Upper lobe of left lung (tissue), 4 donors: ENCODE data around the gene TBC1D1.

Source experiments
- EP300 ChIP-seq, 4 donors: sonication (generic); formaldehyde crosslinking; IDR thresholded peaks; one replicate each; pipeline ENCODE4 v1.5.1; 2017; ENCODE audit warnings: antibody characterized with exemption in 4 of 4, control low read depth in 2 of 4
- TF ChIP-seq, protein P1 (sequence below), 6 experiments: fragments of 450-650 bp in 4 of 6; fragments of 200-600 bp in 2 of 6; sonication (generic) in 2 of 6; IDR thresholded peaks; one replicate each; pipeline ENCODE4 v1.5.1; 2016 to 2019; ENCODE audit warnings: antibody characterized with exemption in 6 of 6

- TF ChIP-seq, protein P1, sequence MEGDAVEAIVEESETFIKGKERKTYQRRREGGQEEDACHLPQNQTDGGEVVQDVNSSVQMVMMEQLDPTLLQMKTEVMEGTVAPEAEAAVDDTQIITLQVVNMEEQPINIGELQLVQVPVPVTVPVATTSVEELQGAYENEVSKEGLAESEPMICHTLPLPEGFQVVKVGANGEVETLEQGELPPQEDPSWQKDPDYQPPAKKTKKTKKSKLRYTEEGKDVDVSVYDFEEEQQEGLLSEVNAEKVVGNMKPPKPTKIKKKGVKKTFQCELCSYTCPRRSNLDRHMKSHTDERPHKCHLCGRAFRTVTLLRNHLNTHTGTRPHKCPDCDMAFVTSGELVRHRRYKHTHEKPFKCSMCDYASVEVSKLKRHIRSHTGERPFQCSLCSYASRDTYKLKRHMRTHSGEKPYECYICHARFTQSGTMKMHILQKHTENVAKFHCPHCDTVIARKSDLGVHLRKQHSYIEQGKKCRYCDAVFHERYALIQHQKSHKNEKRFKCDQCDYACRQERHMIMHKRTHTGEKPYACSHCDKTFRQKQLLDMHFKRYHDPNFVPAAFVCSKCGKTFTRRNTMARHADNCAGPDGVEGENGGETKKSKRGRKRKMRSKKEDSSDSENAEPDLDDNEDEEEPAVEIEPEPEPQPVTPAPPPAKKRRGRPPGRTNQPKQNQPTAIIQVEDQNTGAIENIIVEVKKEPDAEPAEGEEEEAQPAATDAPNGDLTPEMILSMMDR (IDR thresholded peaks at IDR 0.05): no peak
- TF ChIP-seq EP300 (IDR thresholded peaks at IDR 0.05): no peak
Measured at GRCh38 chr4:37999965-38000364, 109.1 kb downstream of the TBC1D1 start.
